ENCODE data around the gene PNKD.

- TF ChIP-seq CTCF (IDR thresholded peaks at IDR 0.05), result no peak
- TF ChIP-seq NFE2L1 (CRISPR knock-in tag; IDR thresholded peaks at IDR 0.05), result no peak
- no peak for TF ChIP-seq GRHL2 (CRISPR knock-in tag; IDR thresholded peaks at IDR 0.05; ENCODE audit: insufficient replicate concordance, severe bottlenecking)
- TF ChIP-seq NR2C2 (CRISPR knock-in tag; IDR thresholded peaks at IDR 0.05), result no peak
- TF ChIP-seq ATF6 (CRISPR knock-in tag; IDR thresholded peaks at IDR 0.05), result no peak
- TF ChIP-seq IRF1 (CRISPR knock-in tag; IDR thresholded peaks at IDR 0.05), result no peak
- TF ChIP-seq CDX4 (CRISPR knock-in tag; IDR thresholded peaks at IDR 0.05; ENCODE audit: borderline replicate concordance), result no peak
- TF ChIP-seq ARID4B (CRISPR knock-in tag; IDR thresholded peaks at IDR 0.05; ENCODE audit: borderline replicate concordance), result no peak
Observed at GRCh38 chr2:218261423-218262236, 8.7 kb upstream of the PNKD start.

Measured in WTC11 (cell line).